Gastroesophageal sphincter (tissue), 4 donors: ENCODE results near the gene RAB21. TPM values are rescaled to one million over a fixed set of nuclear protein-coding genes. Genes with fewer than 3 reads are reported as not detected.

ENCODE experiments used
- ATAC-seq: fragments of 150-250 bp; one replicate; pipeline ENCODE4 v1.9.1; 2016; ENCODE audit warnings: mild to moderate bottlenecking, moderate library complexity
- H3K27ac ChIP-seq, 4 donors: fragments of 200-600 bp; sonication (generic) in 3 of 4; 1 replicate in 3 of 4; 2 replicates in 1 of 4; pipeline ENCODE4 v1.5.1; 2016 to 2019
- H3K27me3 ChIP-seq: fragments of 200-600 bp; sonication (generic); one replicate; pipeline ENCODE4 v1.5.1; 2019
- H3K36me3 ChIP-seq, 2 donors: fragments of 200-600 bp; sonication (generic); one replicate each; pipeline ENCODE4 v1.5.1; 2019; ENCODE audit warnings: control low read depth in 1 of 2
- H3K4me1 ChIP-seq, 3 donors: fragments of 200-600 bp; sonication (generic); 1 replicate in 2 of 3; 2 replicates in 1 of 3; pipeline ENCODE4 v1.5.1; 2016 to 2019; ENCODE audit warnings: control low read depth in 2 of 3
- H3K4me3 ChIP-seq, 2 donors: fragments of 200-600 bp; sonication (generic); one replicate each; pipeline ENCODE4 v1.5.1; 2019; ENCODE audit warnings: mild to moderate bottlenecking in 1 of 2, moderate library complexity in 1 of 2
- H3K9me3 ChIP-seq, 3 donors: fragments of 200-600 bp; sonication (generic); one replicate each; pipeline ENCODE4 v1.5.1; 2017 to 2019; ENCODE audit warnings: control low read depth in 2 of 3
- EP300 ChIP-seq: sonication (generic); formaldehyde crosslinking; IDR thresholded peaks from one replicate; pipeline ENCODE4 v1.6.1; 2017; ENCODE audit warnings: antibody characterized with exemption, mild to moderate bottlenecking
- POLR2A ChIP-seq, 2 donors: fragments of 450-650 bp; IDR thresholded peaks; one replicate each; pipeline ENCODE4 v1.6.1; 2017; ENCODE audit warnings: antibody characterized with exemption in 2 of 2, mild to moderate bottlenecking in 2 of 2, moderate library complexity in 1 of 2
- POLR2AphosphoS5 ChIP-seq: sonication (generic); formaldehyde crosslinking; IDR thresholded peaks from one replicate; pipeline ENCODE4 v1.6.1; 2017; ENCODE audit warnings: antibody characterized with exemption
- WGBS, 2 donors: methylation state at CpG; one replicate each; pipeline ENCODE4 v1.1.5; 2018; ENCODE audit warnings: low coverage in 1 of 2; 5-methylcytosine and 5-hydroxymethylcytosine counted together
- total RNA-seq, 4 donors: library from RNA; depleted of rRNA; stranded (reverse); fragments of >200 nt; gene quantifications; one replicate each; pipeline ENCODE4 v1.1.0, GENCODE V29; 2016
- TF ChIP-seq, protein P1 (sequence below), 4 experiments: fragments of 200-600 bp in 2 of 4; fragments of 450-650 bp in 2 of 4; sonication (generic) in 1 of 4; IDR thresholded peaks; one replicate each; pipeline ENCODE4 v1.5.1; 2017 to 2019; ENCODE audit warnings: antibody characterized with exemption in 4 of 4, mild to moderate bottlenecking in 2 of 4, moderate library complexity in 2 of 4

RAB21 gene
- 10 to 100 TPM; 31.9 to 85.1 (median 45.8) TPM for total RNA-seq

DNA sequence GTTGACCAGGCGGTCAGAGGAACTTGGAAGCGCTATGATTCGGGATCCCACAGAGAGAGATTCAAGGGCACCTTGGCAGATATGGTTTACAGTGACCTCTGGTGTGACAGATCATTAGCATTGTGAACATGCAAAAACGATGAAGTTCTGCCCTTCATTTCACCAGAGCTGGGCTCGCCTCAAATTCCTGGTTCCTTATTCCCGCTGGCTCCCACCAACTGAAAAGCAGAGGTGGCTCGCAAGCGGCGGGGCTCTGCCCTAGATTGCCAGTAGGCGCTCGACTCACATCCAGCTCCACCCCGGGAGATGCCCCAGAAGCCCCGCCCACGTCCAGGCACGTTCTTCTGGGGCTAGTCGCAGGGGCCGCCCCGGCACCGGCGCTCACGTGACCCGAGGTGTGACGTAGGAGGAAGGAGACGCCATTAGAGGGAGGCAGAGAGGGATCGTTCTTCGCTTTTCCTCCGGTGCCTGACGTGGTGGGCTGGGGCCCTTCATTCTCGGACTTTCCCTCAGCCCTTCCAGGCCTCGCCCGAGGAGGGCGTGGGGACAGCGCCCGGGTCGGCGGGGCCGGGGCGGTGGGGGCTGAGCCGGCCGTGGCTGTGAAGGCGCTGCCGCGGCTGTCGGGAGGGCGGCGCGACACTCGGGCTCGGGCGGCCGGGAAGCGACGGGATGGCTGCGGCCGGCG lies at the start of gene RAB21:
RAB21 (plus strand) TSS at position 403 of the 685 bp plus-strand sequence; CDS start at position 670, 267 bp downstream.
- H3K27me3 ChIP-seq: peaks cover 14% of the 10 kb centered on the region
- ATAC-seq: peak; percentile 99

GRCh38 chr12:71704920-71705319 lies 49.7 kb upstream of the RAB21 start:
- no peak for TF ChIP-seq POLR2A (IDR thresholded peaks at IDR 0.05)
- TF ChIP-seq POLR2AphosphoS5: no peak
- ATAC-seq: no peak

More for the DNA sequence above, at the start of gene RAB21:
- peaks cover 0 to 7% (median 0%) of the 10 kb centered on the region in 3 donors for H3K9me3 ChIP-seq
- 6 to 12% methylated on average over 3 to 10 of the region's 56 CpGs for WGBS, 2 donors
- peak; percentile 90 to 91 for TF ChIP-seq POLR2A (IDR thresholded peaks at IDR 0.05)
- TF ChIP-seq POLR2AphosphoS5: peak; percentile 98
- TF ChIP-seq, protein P1, sequence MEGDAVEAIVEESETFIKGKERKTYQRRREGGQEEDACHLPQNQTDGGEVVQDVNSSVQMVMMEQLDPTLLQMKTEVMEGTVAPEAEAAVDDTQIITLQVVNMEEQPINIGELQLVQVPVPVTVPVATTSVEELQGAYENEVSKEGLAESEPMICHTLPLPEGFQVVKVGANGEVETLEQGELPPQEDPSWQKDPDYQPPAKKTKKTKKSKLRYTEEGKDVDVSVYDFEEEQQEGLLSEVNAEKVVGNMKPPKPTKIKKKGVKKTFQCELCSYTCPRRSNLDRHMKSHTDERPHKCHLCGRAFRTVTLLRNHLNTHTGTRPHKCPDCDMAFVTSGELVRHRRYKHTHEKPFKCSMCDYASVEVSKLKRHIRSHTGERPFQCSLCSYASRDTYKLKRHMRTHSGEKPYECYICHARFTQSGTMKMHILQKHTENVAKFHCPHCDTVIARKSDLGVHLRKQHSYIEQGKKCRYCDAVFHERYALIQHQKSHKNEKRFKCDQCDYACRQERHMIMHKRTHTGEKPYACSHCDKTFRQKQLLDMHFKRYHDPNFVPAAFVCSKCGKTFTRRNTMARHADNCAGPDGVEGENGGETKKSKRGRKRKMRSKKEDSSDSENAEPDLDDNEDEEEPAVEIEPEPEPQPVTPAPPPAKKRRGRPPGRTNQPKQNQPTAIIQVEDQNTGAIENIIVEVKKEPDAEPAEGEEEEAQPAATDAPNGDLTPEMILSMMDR (IDR thresholded peaks at IDR 0.05): peak in 3 of 4 experiments; percentile 46 to 68 (median 58)
- no peak for TF ChIP-seq EP300
- H3K27ac ChIP-seq: peak within 1 kb of the TSS; percentile 87 to 99 (median 94)
- H3K36me3 ChIP-seq: peaks cover 0 to 23% of the 10 kb centered on the region in 2 donors
- peak within 1 kb of the TSS; percentile 65 to 75 for H3K4me3 ChIP-seq
- H3K4me1 ChIP-seq: peaks cover 0 to 48% (median 6%) of the 10 kb centered on the region in 3 donors

DNA sequence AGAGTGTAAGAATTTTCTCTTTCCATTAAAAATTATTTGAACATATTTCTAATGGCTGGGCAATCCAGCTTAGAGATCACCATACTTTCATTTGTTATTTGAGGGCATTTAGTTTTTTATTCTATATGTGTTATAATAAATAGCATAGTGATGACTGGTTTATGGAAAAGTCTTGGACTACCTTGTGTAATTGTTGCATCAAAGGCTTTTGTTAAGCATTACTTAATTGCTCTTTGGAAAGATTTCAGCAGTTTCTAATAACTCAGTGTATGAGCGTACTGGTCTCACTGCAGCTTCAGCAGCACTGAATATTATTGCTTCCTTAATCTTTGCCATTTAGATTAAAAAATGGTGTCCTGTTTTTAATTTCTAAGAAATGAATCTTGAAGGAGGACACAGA lies 46.0 kb upstream of the RAB21 start:
- 91 to 100% methylated on average over 1 of the region's 1 CpG for WGBS, 2 donors
- no peak for TF ChIP-seq POLR2AphosphoS5
- TF ChIP-seq POLR2A (IDR thresholded peaks at IDR 0.05): no peak
- TF ChIP-seq, protein P1 (IDR thresholded peaks at IDR 0.05): no peak
- ATAC-seq: no peak

More at GRCh38 chr12:71704920-71705319, 49.7 kb upstream of the RAB21 start:
- 87 to 90% methylated on average over 2 of the region's 2 CpGs for WGBS, 2 donors
- Histone ChIP-seq H3K9me3 (no peaks in the 10 kb centered on the region), H3K4me1 (no peaks in the 10 kb centered on the region), H3K27ac (no peak overlapping the region), H3K36me3 (peaks cover 0 to 53% of the 10 kb centered on the region in 2 donors), H3K27me3 (no peaks in the 10 kb centered on the region), H3K4me3 (no peak overlapping the region)

GRCh38 chr12:71710276-71711125 lies 44.2 kb upstream of the RAB21 start:
- Histone ChIP-seq H3K36me3 (peaks cover 0 to 18% of the 10 kb centered on the region in 2 donors), H3K27me3 (no peaks in the 10 kb centered on the region), H3K9me3 (peaks cover 0 to 31% (median 0%) of the 10 kb centered on the region in 3 donors), H3K27ac (no peak overlapping the region), H3K4me3 (no peak overlapping the region), H3K4me1 (no peaks in the 10 kb centered on the region)
- no peak for TF ChIP-seq EP300
- no peak for TF ChIP-seq POLR2AphosphoS5
- TF ChIP-seq, protein P1 (IDR thresholded peaks at IDR 0.05): no peak
- no peak for TF ChIP-seq POLR2A (IDR thresholded peaks at IDR 0.05)
- ATAC-seq: no peak
- WGBS, 2 donors: 81 to 86% methylated on average over 5 to 6 of the region's 7 CpGs

More for the DNA sequence above, 46.0 kb upstream of the RAB21 start:
- Histone ChIP-seq H3K36me3 (peaks cover 0 to 27% of the 10 kb centered on the region in 2 donors), H3K4me1 (no peaks in the 10 kb centered on the region), H3K4me3 (no peak overlapping the region), H3K9me3 (peaks cover 0 to 17% (median 0%) of the 10 kb centered on the region in 3 donors), H3K27me3 (no peaks in the 10 kb centered on the region), H3K27ac (no peak overlapping the region)

- TF ChIP-seq EP300: no peak
- TF ChIP-seq POLR2A (IDR thresholded peaks at IDR 0.05): no peak
- TF ChIP-seq, protein P1 (IDR thresholded peaks at IDR 0.05): no peak
- no peak for TF ChIP-seq POLR2AphosphoS5
- no peak overlapping the region for H3K4me3 ChIP-seq
- no peak overlapping the region for H3K27ac ChIP-seq
- no peaks in the 10 kb centered on the region for H3K4me1 ChIP-seq
- H3K9me3 ChIP-seq: peaks cover 0 to 14% (median 0%) of the 10 kb centered on the region in 3 donors
- no peak for ATAC-seq
- no peaks in the 10 kb centered on the region for H3K36me3 ChIP-seq
- no peaks in the 10 kb centered on the region for H3K27me3 ChIP-seq
Observed at GRCh38 chr12:71718611-71719010, 36.1 kb upstream of the RAB21 start.
